ENCODE measurements around the gene SLC51B.
A peak's percentile ranks its signal among the peaks of the same experiment; 100 is the strongest.
"Not testable (repeated sequence)": the region's sequence is repeated elsewhere in the genome, so short reads cannot be mapped to it uniquely, and the experiment has no call there.

SLC51B gene

GRCh38 chr15:65067317-65067644 is 22.1 kb downstream of the SLC51B start:
- DNase-seq, result no peak

- peak in 1 of 4 experiments; percentile 15 for DNase-seq
Measured at GRCh38 chr15:65067645-65068402, 22.6 kb downstream of the SLC51B start, which contains the start of gene RASL12. Gene RASL12, minus strand, starts transcription at chr15:65067991. Its CDS starts 156 bp downstream, at chr15:65067835.

- no peak for DNase-seq
Measured at GRCh38 chr15:65068403-65068788, 23.2 kb downstream of the SLC51B start.

- peak in 1 of 4 experiments; percentile 29 for DNase-seq
Measured at GRCh38 chr15:65069179-65069578, 24.0 kb downstream of the SLC51B start.

GRCh38 chr15:65069779-65070546 is 24.8 kb downstream of the SLC51B start:
- no peak for DNase-seq

- no peak for DNase-seq
Measured at GRCh38 chr15:65071381-65071811, 26.2 kb downstream of the SLC51B start.

GRCh38 chr15:65072027-65072426 is 26.8 kb downstream of the SLC51B start:
- DNase-seq, result peak in 2 of 4 experiments; percentile 11 to 13

GRCh38 chr15:65072617-65073016 is 27.4 kb downstream of the SLC51B start:
- no peak for DNase-seq

GRCh38 chr15:65074946-65075345 is 29.8 kb downstream of the SLC51B start:
- not testable (repeated sequence) for DNase-seq

GRCh38 chr15:65075607-65076395 is 30.6 kb downstream of the SLC51B start:
- DNase-seq, result not testable (repeated sequence)

GRCh38 chr15:65076486-65077290 is 31.5 kb downstream of the SLC51B start, which contains the start of gene KBTBD13:
Gene KBTBD13, plus strand, starts transcription at chr15:65076746. Its CDS starts 70 bp downstream, at chr15:65076816.
- no peak for DNase-seq

- no peak for DNase-seq
Measured at GRCh38 chr15:65077291-65077980, 32.2 kb downstream of the SLC51B start.

- peak; percentile 50 to 74 (median 68) for DNase-seq
Measured at GRCh38 chr15:65077981-65078352, 32.8 kb downstream of the SLC51B start.

- DNase-seq, result no peak
Measured at GRCh38 chr15:65079580-65079979, 34.4 kb downstream of the SLC51B start.

GRCh38 chr15:65081270-65081669 is 36.1 kb downstream of the SLC51B start:
- DNase-seq, result no peak

GRCh38 chr15:65081758-65082157 is 36.6 kb downstream of the SLC51B start:
- peak; percentile 62 to 86 (median 70) for DNase-seq

- DNase-seq, result peak; percentile 65 to 89 (median 74)
Measured at GRCh38 chr15:65082303-65082953, 37.2 kb downstream of the SLC51B start.

- DNase-seq, result no peak
Measured at GRCh38 chr15:65083262-65083701, 38.1 kb downstream of the SLC51B start.

- DNase-seq, result no peak
Measured at GRCh38 chr15:65084500-65085206, 39.5 kb downstream of the SLC51B start.

GRCh38 chr15:65085207-65085753 is 40.1 kb downstream of the SLC51B start:
- DNase-seq, result no peak
